Stimulated activated CD4-positive, alpha-beta T cell treated with anti-CD3 and anti-CD28 coated beads, Interleukin-12 subunit alpha, Interleukin-12 subunit beta, amount 100 ng/mL, for 4 hours (primary cell): ENCODE results near the gene DNAJC5.

Experiments used
- DNase-seq: peaks from one replicate; pipeline ENCODE4 v3.0.0-alpha.2; 2020

The DNAJC5 gene

DNA sequence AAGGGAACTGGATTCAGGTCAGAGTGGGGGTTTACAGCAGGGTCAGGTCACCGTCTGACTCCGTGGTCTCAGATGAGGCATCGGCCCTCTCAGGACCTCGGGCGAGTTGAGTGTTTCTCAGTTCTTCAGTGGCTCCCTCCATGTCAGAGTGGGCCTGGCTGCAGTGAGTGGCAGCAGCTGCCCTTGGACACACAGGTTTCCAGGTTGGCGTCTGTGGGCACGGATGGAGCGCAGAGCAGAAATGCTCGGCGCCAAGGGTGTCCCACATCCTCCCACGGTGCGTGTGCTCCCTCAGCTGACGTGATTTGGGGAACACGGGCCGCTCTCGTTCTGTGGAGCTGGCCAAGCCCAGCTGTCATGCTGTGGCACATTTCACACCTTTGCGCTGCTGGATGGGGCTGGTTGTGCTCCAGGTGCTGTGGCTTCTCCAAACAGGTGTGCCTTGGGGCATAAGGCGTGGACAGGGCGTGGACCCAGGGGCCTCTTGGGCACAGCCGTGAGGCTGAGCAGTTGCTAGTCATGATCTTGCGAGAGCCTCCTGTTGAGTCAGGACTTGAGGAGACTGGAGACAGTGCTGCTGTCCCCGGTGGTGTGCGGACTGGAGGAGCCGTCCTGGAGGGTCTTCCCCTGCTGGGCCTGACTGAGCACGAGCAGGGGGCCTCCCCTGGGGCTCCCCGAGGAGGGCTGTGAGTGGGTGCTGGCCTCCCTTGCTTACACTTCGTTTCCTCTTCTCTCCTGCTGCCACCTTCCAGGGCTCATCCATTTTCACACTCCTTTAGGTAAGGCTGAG is 9.5 kb upstream of the DNAJC5 start:
- no peak for DNase-seq

DNA sequence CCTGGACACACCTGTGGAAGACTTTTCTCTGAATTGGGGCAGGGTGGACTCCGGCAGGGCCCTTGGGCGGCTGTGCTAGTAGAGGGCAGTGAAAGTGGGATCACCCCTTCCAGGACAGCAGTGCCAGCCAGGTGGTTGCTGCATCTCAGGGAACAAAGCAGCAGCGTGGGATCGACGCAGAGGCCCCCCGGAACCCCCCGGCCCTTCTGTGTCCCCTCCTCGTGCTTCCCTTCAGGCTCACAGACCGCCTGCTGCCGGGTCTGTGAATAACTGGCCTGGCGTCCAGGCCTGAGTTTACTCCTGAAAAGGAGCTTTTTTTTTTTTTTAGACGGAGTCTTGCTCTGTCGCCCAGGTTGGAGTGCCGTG is 8.9 kb upstream of the DNAJC5 start:
- DNase-seq, result no peak

DNA sequence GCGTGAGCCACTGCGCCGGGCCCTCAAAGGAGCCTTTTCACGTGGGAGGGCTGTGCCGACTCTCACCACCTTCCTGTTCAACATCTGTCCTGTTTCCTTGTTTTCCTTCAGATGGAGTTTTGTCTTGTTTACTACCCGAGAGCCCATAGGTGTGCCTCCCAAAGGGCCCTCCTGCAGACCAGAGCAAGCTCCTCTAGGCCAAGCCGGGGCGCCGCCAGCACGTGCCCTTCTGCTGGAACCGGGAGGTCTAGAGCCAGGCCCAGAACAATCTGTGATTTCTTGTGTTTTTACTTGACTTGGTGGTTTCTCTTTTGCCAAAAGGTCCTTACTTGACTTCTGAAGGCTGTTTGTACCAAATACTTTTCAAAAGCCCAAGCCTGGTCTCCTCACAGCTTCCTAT is 8.0 kb upstream of the DNAJC5 start:
- no peak for DNase-seq

DNA sequence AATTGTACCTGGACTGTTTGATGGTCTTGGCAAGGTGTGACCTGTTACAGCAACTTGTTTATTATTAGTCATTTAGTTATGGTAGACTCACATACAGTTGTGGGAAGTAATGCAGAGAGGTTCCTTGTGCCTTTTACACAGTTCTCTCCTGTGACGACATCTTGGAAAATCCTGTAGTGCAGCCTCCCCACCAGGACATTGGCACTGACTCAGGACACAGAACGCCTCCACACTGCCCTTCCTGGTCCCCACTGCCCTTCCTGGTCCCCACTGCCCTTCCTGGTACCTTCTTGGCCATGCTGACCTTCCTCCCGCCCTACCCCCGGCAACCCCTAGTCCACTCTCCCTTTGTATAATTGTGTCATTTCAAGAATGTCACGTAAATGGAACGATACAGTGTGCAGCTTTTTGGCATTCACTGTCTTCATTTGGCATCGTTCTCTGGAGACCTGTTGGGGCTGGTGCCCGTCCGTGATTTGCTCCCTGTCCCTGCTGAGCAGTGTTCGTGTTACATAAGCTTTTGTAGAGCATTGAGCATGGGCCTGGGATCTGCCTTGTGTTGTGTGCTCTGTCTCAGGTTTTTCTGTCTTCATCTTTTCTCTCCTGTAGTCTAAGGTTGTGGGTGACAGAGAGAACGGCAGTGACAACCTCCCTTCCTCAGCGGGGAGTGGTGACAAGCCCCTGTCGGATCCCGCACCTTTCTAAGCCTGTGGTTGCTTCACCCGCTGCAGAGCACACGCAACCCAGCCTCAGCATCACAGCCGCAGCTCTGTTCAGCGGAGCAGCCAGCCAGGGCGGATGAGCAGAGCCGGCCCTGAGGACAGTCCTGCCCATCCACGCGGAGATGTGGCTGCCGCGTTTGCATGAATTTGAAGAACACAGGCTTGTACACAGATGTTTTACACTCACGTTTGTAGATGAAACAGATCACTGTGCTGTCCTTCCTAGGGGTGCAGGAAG is 5.4 kb upstream of the DNAJC5 start:
- DNase-seq, result no peak

DNA sequence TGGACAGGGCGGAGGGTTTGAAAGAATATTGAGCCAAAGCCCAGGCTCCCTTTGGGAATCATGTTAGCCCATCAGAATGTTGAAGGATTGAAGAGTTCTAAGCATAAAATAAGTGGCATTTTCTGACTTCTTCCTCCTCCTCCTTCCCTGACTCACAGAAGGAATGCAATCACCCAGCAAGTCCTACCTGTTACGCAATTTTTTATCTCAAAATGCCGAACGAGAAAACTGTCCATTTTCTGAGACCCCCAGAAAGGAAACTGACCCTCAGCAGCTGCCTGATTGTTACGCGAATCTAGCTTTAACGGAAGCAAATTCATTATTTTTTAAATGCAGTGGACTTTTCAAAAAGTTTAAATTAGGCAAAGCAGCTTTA is 4.7 kb upstream of the DNAJC5 start:
- no peak for DNase-seq

DNA sequence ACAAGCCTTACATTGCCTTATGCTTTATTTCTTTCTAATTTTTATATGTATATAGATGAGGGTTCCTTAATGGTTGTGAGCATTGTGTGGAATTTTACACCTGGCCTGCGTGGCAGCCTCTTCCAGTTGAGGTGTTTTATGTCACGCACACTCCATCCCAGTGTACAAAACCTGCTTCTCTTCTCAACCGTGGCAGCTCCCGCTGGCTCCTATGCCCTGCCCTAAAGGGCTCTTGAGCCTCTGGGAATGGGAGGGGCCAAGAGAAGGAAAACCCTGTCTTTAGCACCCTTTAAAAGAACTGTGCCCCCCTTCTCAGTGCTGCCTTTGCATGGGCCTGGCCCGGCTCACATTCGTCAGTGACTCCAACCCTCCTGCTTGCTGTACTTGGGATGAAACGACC is 4.3 kb upstream of the DNAJC5 start:
- DNase-seq, result no peak

DNA sequence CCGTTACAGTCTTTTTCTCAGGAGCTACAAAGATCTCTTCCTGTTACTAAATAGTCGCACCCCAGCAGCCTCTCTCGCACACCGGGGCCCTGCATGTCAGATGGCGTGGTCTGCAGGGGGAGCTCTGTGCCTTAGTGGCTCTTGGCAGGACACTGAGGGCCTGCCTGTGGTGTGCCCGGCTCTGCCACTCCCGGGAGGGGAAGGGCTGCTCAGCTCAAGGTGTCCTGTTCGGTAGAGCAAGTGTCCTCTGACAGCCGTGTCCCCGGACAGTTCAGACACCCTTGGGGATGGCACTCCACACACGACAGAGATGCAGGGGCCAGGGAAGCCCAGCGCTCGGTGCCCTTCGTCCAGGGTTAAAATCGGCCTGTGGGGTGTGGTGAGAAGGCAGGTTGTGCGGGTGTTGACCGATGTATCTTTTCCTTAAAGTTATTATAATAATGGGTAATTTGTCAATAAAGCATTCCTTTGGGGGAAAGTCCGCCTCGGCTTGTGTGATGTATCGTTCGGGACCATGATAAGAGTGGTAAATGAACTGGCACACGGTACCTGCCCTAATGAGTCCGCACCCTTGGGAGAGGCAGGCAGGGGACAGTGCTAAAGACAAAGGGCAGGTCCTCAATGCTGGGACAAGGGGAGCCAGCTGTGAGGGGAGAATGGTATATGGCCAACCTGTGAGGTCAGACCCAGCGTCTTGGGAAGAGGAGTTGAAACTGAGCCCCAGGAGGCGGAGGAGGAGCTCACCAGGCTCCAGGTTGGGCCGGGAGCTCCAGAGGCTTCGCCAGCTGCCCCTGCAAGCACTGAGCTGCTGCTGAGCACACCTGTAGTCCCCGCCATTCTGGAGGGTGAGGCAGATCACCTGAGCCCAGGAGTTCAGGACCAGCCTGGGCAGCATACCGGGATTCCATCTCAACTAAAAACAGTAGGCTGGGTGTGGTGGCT is 3.6 kb upstream of the DNAJC5 start:
- no peak for DNase-seq

DNA sequence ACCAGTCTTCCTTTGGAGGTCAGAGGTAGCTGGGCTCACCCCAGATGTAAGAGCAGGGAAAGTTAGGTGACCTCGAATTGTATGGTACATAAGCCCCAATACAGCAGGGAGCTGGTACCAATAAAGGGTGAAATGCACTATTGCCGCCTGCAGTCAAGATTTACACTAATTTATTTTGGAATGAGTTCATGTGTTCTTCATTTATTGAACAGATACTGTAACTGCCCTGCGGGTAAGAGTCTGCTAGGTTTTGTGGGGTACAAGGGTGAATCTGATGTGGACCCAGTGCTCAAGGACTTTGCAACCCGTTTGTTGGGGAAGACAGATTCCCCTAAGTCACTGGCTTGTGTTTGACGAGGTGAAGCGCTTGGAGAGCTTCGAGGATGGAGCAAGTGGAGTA is 2.5 kb upstream of the DNAJC5 start:
- DNase-seq, result no peak

DNA sequence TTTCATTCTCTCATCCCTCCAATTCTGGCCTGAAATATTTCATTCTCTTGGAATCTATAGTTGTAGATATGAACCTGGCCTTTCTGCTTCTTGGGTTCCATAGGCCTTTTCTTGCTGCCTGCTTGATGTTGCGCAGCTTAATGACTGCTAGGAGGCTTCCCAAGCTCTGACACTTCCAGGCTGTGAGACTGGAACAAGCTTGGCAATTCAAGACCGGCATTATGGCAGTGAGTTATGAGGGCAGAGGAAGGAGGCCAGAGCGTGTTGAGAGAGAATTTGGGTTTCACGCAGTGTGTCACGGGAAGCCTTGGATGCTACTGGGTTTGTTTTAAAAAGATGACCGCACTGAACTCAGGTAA is 948 bp upstream of the DNAJC5 start:
- DNase-seq, result no peak

DNA sequence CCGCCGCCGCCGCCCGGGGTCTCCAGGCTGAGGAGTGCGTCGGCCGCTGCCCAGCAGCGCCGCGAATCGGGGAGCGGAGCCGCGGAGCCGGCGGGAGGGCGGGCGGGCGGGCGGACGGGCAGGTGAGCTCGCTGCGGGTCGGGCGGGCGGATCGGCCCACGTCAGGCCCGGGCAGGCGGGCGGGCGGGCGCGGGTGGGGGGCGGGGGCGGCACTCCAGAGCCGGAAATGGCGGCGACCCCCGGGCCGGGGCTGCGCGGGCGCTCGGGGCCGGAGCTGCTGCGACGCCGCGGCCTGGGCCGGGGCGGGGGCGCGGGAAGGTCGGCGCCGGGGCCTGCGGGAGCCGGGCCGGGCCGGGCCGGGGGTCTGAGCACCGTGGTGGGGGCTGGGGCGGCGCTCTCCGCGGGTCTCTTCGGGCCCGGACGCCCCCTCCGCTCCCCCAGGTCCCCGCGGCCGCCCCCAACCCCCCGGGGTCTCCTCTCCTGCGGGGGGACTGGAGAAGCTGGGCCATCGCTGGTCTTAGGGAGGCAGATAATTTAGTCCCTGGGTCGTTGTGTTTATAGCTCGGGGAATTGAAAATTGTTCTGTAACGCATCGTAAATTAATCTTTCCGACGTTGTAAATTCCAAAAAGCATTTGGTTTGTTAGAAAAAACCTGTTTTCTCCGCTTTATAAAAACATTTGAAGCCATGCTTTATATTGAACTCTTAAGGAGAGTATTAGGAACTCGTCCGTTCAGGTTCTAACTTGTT is 451 bp downstream of the DNAJC5 start:
- no peak for DNase-seq

DNA sequence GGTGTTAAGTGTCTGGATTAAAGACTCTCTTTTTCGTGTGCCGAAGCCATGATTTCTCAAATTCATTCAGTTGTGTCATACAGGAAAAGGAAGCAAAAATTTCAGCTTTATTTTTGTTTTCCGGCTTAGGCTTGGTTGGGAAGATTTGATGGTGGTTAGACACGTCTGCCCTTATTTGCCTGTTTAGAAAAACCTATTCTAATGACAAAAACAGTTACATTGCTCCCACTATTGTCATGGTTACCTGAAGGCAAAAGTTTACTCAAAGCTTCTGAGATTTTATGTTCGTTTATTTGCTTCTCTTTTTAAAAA is 982 bp downstream of the DNAJC5 start:
- no peak for DNase-seq

DNA sequence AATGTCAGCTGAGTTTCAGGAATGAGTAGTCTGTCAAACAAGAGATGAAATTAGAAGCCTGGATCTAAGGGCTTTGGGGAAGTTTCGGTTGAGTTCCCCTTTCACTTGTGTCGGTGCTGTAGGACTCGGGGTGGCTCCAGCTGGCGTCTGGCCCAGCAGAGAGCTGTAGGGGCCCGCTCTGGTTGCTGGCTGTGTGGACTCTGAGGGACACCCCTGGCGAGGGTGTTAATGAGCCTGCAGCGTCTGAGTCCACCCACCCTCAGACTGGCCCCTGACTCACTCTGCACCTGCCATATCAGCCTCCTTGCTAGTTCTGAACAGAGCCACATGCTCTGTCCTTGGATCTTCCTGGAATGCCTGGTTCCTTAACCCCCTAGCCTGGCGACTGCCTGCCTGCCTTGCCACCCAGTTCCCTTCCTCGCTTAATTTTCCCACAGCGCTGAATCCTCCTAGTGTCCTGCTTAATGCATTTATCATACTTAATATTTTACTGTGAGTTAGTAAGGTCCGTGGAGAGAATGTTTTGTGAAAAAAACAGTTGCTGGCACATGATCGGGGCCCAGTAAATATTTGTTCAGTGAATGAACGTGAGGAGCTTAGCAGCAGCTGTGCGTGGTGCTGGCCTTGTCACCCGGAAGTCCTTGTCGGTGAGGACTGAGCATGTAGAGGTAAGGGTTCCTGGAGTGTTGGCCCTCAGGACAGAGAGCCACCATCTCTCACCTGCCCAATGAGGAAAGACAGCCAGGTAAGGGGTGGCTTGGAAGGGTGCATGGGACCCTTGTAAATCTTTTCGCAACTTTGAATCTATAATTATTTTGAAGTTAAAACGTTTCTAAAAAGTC is 1.6 kb downstream of the DNAJC5 start:
- no peak for DNase-seq

DNA sequence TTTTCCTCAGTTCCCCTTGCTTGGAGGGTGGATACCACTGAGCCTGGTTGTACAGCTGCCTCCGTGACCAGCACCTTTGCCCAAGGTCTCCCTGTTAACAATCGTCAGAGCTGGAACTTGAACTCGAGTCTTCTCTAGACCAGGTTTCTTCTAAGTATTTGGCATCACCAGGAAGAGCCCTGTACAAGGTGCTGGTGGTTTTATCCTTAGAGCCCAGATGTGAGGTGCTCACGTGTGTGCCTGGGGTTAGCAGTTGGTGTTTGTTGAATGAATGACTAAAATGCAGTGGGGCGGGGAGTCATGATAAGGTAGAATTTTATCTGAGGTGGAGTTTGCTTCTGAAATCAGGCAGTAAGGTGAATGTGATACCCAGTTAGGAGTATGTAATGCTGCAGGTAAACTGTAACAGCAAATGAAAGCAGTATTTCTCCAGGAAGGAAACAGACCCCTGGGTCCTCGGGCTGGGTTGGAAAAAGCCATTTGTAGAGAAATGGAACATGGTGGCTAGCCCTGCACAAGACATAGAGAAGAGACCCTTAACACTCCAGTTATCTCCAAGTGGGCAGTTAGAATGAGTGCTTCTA is 3.1 kb downstream of the DNAJC5 start:
- DNase-seq, result no peak

DNA sequence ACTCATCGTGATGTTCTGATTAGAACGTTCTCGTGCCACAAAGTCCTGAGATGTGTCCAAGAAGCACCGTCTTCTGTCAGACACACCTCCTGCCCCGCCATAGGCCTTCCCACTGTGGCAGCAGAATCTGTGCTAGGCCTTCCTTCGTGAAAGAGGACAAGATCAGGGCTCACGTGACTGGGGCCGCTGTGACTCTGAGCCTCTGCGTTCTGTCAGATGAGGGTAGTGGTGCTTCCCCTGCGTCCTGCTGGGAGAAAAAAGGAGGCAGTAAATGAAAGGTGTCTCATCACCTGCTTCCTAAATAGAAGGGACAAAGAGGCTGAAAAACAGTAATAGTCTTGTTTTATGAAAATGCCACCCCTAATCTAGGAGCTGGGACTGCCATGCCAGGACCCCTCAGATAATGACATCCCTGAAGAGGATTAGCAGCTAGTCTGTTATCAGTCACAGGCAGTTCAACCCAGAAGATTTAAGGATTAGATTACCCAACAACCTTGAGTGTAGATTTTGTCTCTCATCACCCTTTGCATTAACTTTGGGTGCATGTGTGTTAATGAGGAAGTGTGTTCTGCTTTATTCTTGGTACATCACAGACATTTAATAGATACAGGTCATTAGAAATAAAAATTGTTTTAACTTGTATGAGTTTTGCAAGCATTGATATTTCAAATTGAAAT is 4.1 kb downstream of the DNAJC5 start:
- no peak for DNase-seq

DNA sequence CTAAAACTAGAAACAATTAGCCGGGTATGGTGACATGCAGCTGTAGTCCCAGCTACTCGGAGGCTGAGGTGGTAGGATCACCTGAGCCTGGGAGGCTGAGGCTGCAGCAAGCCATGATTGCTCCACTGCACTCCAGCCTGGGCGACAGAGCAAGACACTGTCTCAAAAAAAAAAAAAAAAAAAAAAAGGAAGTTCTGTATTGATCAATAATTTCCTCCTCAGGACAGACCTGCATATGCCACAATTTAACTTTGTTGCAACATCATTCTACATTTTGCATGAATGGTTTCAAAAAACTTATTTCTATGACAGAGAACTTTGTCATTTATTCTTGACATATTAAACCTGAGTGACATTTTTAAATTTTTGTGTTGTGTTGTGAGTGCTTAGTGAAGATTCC is 5.5 kb downstream of the DNAJC5 start:
- DNase-seq, result no peak

DNA sequence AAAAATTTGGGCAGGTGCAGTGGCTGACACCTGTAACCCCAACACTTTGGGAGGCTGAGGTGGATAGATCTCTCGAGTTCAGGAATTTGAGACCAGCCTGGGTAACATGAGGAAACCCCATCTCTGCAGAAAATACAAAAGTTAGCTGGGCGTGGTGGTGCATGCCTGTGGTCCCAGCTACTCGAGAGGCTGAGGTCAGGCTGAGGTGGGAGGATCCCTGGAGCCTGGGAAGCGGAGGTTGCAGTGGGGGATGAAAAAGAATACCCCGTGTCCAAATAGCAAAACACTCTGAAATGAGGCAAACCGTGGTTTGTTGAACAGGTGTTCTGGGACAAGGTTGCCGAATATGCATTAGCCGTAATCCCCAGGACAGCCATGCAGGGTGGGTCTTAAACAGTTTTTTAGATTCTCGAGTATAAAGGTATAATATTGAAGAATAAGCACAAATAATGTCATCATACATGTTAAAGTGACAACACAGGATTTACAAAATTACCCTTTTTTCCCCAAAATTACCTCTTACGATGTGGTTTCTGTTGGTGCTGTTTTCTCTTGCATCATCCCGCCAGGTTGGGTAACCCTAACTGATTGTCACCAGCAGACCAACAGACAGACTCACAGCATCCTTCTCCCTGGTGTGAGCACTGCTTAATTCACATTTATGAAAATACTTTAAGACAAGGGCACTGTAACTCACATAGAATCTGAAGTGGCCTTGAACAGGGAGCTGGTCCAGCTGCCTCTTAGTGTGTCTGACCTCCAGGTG is 9.1 kb downstream of the DNAJC5 start:
- DNase-seq, result no peak

DNA sequence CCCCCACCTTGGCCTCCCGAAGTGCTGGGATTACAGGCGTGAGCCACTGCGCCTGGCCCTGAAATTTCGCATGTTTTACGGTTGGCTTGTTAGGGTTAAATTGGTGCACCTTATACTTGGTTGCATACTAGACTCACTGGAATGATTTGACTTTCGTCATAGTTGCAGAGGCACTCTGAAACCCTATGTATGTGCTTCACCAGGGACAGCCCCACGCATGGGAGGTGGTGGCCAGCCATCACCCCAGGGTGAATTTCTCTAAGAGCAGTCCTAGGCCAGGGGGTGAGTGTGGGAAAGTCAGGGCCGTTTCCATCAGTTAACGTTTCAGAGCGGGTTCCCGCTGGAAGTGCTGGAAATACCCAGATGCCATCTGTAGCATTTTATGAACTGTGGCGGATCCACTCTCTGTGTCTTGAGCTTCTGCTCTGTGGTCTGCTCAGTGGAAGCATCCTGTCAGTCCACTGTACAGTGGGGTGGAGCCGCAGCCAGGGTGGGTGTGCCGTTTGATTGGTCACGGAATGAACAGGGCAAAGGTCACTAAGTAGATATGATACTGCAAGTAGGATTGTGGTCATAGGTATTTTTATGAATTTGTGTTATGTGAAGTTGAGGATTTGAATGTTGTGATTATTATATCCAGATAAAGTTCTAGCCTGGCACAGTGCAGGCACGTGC is 13.2 kb downstream of the DNAJC5 start:
- no peak for DNase-seq

DNA sequence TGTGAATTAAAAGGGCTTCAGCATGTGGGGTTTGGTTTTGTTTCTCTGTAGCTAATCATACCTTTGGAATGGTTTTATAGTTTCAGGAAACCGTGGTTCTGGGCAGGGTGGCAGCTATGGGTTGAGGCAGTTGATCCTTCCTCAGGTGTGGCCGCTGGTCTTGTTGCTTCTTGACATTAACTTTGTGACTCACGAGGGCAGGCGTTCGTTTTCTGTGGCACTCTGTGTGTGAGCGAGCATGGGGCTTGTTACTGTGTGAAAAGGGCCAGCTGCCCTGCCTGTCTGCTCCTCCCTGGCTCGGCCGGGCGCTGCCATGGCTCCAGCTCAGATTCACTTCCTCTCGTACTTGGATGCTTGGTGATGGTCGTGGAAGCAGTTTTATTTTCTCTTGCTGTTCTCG is 16.2 kb downstream of the DNAJC5 start:
- no peak for DNase-seq

DNA sequence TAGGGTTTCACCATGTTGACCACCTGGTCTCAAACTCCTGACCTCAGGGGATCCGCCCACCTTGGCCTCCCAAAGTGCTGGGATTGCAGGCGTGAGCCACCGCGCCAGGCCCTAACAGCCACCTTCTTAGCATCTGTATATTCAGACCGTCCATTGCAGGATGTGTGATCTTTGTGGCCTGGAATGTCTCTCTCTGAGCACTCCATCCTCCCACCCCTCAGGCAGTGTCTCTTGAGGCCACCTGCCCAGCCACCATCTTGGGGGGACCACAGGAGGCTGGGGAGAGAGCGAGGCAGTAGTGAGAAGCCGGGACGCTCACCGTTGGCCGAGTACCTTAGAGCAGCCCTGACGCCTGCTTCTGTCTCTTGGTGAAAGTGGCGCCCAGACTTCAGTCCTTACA is 18.8 kb downstream of the DNAJC5 start:
- no peak for DNase-seq
